ENCODE data around the gene RCSD1.
"Not testable (repeated sequence)": the region's sequence is repeated elsewhere in the genome, so short reads cannot be mapped to it uniquely, and the experiment has no call there.

The RCSD1 gene

DNA sequence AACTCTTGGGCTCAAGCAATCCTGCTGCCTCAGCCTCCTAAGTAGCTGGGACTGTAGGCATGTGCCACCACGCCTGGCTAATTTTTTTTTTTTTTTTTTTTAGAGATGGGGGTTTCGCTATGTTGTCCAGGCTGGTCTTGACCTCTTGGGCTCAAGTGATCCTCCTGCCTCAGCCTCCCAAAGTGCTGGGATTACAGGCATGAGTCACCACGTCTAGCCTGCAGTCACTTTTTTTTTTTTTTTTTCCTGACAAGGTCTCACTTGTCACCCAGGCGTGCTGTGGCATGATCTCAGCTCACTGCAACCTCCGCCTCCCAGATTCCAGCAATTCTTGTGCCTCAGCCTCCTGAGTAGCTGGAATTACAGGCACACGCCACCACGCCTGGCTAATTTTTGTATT is 111.1 kb downstream of the RCSD1 start:
- not testable (repeated sequence) for H3K27me3 ChIP-seq (ENCODE audit: low read depth, low read length); H3K27ac ChIP-seq (ENCODE audit: low read length); H3K9me3 ChIP-seq (ENCODE audit: control insufficient read depth in 1 of 2, low read length in 2 of 2); H3K4me3 ChIP-seq (ENCODE audit: low read depth in 1 of 2, low read length in 2 of 2); H3K36me3 ChIP-seq (ENCODE audit: control insufficient read depth in 1 of 2, insufficient read depth in 2 of 2, low read length in 2 of 2)
- peaks cover 4 to 19% of the 10 kb centered on the region in 2 donors for H3K4me1 ChIP-seq (ENCODE audit: control insufficient read depth in 1 of 2, insufficient read depth in 2 of 2, low read length in 2 of 2)

DNA sequence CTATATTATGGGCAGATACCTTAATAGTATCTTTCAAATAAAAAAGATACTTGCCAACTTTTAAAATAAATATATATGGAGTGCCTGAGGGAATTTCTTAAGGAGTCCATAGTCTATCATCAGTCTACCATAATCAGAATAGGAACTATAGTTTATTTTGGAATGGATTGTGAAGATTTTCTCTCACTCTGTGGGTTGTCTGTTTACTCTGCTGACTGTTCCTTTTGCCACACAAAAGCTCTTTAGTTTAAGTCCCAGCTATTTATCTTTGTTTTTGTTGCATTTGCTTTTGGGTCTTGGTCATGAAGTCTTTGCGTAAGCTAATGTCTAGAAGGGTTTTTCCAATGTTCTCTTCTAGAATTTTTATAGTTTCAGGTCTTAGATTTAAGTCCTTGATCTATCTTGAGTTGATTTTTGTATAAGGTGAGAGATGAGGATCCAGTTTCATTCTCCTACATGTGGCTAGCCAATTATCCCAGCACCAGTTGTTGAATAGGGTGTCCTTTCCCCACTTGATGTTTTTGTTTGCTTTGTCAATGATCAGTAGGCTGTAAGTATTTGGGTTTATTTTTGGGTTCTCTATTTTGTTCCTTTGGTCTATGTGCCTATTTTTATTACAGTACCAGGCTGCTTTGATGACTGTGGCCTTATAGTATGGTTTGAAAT is 112.5 kb downstream of the RCSD1 start:
- not testable (repeated sequence) for H3K27ac ChIP-seq (ENCODE audit: low read length); H3K36me3 ChIP-seq (ENCODE audit: control insufficient read depth in 1 of 2, insufficient read depth in 2 of 2, low read length in 2 of 2); H3K27me3 ChIP-seq (ENCODE audit: low read depth, low read length); H3K4me3 ChIP-seq (ENCODE audit: low read depth in 1 of 2, low read length in 2 of 2); H3K9me3 ChIP-seq (ENCODE audit: control insufficient read depth in 1 of 2, low read length in 2 of 2)
- H3K4me1 ChIP-seq (ENCODE audit: control insufficient read depth in 1 of 2, insufficient read depth in 2 of 2, low read length in 2 of 2): peaks cover 0 to 13% of the 10 kb centered on the region in 2 donors

DNA sequence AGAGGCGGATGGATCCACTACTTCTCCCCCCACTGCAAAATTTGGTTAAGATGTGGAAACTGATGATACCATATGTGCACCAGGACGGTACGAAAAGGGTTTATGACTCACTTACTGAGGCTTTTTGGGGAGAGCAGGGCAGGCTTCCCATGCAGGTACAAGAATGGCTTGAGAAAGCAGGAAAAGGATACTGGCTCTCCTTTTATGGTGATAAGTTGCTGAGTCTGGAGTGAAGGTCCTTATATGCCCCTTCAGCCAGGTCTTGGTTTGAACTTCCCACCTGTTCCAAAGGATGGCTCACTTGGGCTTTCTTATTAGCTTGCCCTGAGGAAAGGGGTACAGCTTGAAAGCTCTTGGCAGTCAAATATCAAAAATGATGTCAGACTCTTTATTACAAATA is 114.9 kb downstream of the RCSD1 start:
- Histone ChIP-seq H3K27ac (ENCODE audit: low read length) (no peak overlapping the region), H3K9me3 (ENCODE audit: control insufficient read depth in 1 of 2, low read length in 2 of 2) (no peaks in the 10 kb centered on the region), H3K36me3 (ENCODE audit: control insufficient read depth in 1 of 2, insufficient read depth in 2 of 2, low read length in 2 of 2) (no peaks in the 10 kb centered on the region), H3K4me1 (ENCODE audit: control insufficient read depth in 1 of 2, insufficient read depth in 2 of 2, low read length in 2 of 2) (peaks cover 8 to 19% of the 10 kb centered on the region in 2 donors), H3K27me3 (ENCODE audit: low read depth, low read length) (no peaks in the 10 kb centered on the region), H3K4me3 (ENCODE audit: low read depth in 1 of 2, low read length in 2 of 2) (no peak overlapping the region)

DNA sequence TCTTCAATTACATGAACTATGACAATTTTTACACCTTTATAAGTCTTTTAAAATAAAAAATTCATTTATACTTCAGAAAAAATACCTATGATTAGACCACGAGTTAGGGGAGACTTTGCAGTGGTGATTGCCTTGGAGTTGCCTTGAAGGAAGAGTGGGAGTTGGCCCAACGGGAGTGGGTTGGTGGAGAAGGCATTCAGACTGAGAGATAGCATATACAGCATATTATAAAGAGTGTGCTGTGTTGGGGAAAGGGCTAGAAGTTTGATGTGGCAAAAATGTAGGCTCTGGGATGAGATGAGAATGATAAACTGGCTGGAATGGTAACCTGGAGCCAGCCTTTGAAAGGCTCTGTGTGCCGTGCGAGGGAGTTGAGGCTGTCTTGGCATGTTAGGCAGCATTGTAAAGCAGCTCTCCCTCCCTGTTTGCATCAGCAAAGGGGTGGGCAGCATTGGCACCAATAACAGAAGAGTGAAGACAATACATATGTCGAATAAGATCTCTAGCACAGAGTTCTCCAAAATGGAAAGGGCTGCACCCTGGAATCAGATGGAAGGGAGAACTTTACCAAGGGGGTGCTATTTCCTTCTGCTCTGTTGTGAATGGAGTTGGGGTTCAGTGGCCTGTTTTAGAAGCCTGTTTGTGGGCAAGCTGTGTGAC is 116.1 kb downstream of the RCSD1 start:
- Histone ChIP-seq H3K9me3 (ENCODE audit: control insufficient read depth in 1 of 2, low read length in 2 of 2) (no peaks in the 10 kb centered on the region), H3K27me3 (ENCODE audit: low read depth, low read length) (no peaks in the 10 kb centered on the region), H3K4me3 (ENCODE audit: low read depth in 1 of 2, low read length in 2 of 2) (no peak overlapping the region), H3K4me1 (ENCODE audit: control insufficient read depth in 1 of 2, insufficient read depth in 2 of 2, low read length in 2 of 2) (peaks cover 8 to 16% of the 10 kb centered on the region in 2 donors), H3K27ac (ENCODE audit: low read length) (no peak overlapping the region), H3K36me3 (ENCODE audit: control insufficient read depth in 1 of 2, insufficient read depth in 2 of 2, low read length in 2 of 2) (no peaks in the 10 kb centered on the region)

DNA sequence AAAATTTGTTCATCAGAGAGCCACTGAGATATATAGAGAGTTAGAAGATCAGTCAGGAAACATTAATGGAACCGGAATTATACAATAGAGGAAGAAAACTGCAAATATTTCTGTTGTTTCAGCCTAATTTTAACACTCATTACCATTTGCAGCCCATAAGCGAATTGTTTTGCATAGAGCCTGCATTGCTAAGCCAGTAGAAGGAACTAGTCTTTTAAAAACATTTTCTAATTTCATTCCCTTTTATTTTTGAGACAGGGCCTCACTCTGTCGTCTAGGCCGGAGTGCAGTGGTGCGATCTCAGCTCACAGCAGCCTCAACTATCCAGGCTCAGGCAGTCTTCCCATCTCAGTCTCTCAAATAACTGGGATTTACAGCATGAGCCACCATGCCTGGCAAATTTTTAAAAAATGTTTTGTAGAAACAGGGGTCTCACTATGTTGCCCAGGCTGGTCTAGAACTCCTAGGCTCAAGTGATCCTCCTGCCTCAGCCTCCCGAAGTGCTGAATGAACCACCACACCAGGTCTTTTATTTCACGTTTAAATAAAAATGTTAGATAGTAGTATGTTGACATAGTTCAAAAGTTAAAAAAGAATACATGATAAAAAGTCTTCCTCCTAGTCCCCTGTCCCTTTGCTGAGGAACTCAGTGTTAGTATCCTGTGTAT is 117.1 kb downstream of the RCSD1 start:
- Histone ChIP-seq H3K27me3 (ENCODE audit: low read depth, low read length) (no peaks in the 10 kb centered on the region), H3K4me1 (ENCODE audit: control insufficient read depth in 1 of 2, insufficient read depth in 2 of 2, low read length in 2 of 2) (peaks cover 11 to 16% of the 10 kb centered on the region in 2 donors), H3K27ac (ENCODE audit: low read length) (no peak overlapping the region), H3K4me3 (ENCODE audit: low read depth in 1 of 2, low read length in 2 of 2) (no peak overlapping the region), H3K36me3 (ENCODE audit: control insufficient read depth in 1 of 2, insufficient read depth in 2 of 2, low read length in 2 of 2) (no peaks in the 10 kb centered on the region), H3K9me3 (ENCODE audit: control insufficient read depth in 1 of 2, low read length in 2 of 2) (no peaks in the 10 kb centered on the region)

DNA sequence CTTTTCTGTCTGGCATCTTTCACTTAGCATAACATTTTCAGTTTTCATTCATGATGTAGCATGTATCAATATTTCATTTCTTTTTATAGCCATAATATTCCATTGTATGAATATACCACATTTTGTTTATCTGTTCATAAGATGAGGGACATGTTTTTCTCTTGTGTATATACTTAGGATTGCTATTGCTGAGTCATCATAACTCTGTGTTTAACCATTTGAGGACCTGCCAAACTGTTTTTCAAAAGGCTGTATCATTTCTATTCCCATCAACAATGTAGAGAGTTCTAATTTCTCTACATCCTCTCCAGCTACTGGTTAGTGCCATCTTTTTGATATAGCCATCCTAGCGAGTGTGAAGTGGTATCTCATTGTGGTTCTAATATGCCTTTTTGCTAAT is 118.0 kb downstream of the RCSD1 start:
- H3K27me3 ChIP-seq (ENCODE audit: low read depth, low read length): no peaks in the 10 kb centered on the region
- H3K9me3 ChIP-seq (ENCODE audit: control insufficient read depth in 1 of 2, low read length in 2 of 2): no peaks in the 10 kb centered on the region
- no peak overlapping the region for H3K4me3 ChIP-seq (ENCODE audit: low read depth in 1 of 2, low read length in 2 of 2)
- no peak overlapping the region for H3K27ac ChIP-seq (ENCODE audit: low read length)
- peaks cover 15 to 24% of the 10 kb centered on the region in 2 donors for H3K4me1 ChIP-seq (ENCODE audit: control insufficient read depth in 1 of 2, insufficient read depth in 2 of 2, low read length in 2 of 2)
- H3K36me3 ChIP-seq (ENCODE audit: control insufficient read depth in 1 of 2, insufficient read depth in 2 of 2, low read length in 2 of 2): no peaks in the 10 kb centered on the region

DNA sequence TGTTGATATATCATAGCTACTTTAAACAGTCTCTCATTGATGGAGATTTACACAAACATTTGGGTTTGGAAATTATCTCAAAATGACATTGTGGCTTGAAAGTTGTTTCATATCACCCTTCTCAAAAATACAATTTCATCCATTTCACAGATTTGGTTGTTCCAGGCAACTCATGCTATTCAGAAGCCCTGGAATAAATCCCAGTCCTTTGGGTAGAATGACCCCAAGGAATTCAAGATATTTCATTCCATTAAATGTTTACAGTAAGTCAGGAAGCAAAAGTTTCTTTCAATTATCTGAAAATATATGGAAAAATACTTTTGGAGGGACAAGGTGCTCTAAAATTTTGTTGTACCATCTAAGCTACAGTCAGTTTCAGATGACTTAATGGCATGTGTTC is 118.9 kb downstream of the RCSD1 start:
- Histone ChIP-seq H3K27me3 (ENCODE audit: low read depth, low read length) (no peaks in the 10 kb centered on the region), H3K36me3 (ENCODE audit: control insufficient read depth in 1 of 2, insufficient read depth in 2 of 2, low read length in 2 of 2) (no peaks in the 10 kb centered on the region), H3K27ac (ENCODE audit: low read length) (no peak overlapping the region), H3K4me3 (ENCODE audit: low read depth in 1 of 2, low read length in 2 of 2) (no peak overlapping the region), H3K9me3 (ENCODE audit: control insufficient read depth in 1 of 2, low read length in 2 of 2) (no peaks in the 10 kb centered on the region), H3K4me1 (ENCODE audit: control insufficient read depth in 1 of 2, insufficient read depth in 2 of 2, low read length in 2 of 2) (peaks cover 15 to 24% of the 10 kb centered on the region in 2 donors)

DNA sequence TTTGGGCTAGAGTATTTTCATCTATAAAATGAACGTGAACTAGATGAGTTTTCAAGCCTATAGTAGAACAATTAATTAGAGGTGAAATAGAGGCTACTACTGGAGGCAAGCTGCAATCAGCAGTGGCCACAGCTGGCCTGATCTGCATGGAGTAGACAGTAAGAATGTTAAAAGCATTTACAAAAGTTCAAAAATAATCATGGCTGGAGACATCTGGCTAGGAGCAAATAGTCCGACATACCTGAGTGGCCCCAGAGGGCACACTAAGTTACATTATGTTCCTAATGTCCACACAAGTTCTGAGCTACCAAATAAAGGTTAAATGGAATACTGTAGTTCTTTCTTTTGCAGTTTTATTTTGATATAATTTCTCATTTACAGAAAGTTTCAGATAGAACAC is 119.7 kb downstream of the RCSD1 start:
- no peaks in the 10 kb centered on the region for H3K9me3 ChIP-seq (ENCODE audit: control insufficient read depth in 1 of 2, low read length in 2 of 2)
- no peaks in the 10 kb centered on the region for H3K36me3 ChIP-seq (ENCODE audit: control insufficient read depth in 1 of 2, insufficient read depth in 2 of 2, low read length in 2 of 2)
- H3K4me3 ChIP-seq (ENCODE audit: low read depth in 1 of 2, low read length in 2 of 2): no peak overlapping the region
- peaks cover 15 to 23% of the 10 kb centered on the region in 2 donors for H3K4me1 ChIP-seq (ENCODE audit: control insufficient read depth in 1 of 2, insufficient read depth in 2 of 2, low read length in 2 of 2)
- H3K27ac ChIP-seq (ENCODE audit: low read length): no peak overlapping the region
- no peaks in the 10 kb centered on the region for H3K27me3 ChIP-seq (ENCODE audit: low read depth, low read length)

DNA sequence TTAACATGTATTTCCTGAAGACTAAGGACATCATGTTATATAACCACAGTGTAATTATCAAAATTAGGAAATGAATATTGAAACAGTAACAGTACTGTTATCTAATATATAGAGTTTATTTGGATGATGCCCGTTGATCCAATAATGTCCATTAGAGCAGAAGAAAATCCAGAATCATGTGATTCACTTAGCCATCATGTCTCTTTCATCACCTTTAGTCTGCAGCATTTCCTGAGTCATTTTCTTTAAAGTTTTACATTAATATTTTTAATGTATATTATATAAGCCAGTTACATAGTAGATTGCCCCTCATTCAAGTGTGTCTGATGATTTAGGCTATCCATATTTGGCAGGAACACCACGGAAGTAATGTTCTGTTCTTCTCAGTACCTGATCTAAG is 120.6 kb downstream of the RCSD1 start:
- H3K4me3 ChIP-seq (ENCODE audit: low read depth in 1 of 2, low read length in 2 of 2): no peak overlapping the region
- no peaks in the 10 kb centered on the region for H3K36me3 ChIP-seq (ENCODE audit: control insufficient read depth in 1 of 2, insufficient read depth in 2 of 2, low read length in 2 of 2)
- no peaks in the 10 kb centered on the region for H3K9me3 ChIP-seq (ENCODE audit: control insufficient read depth in 1 of 2, low read length in 2 of 2)
- peaks cover 17 to 26% of the 10 kb centered on the region in 2 donors for H3K4me1 ChIP-seq (ENCODE audit: control insufficient read depth in 1 of 2, insufficient read depth in 2 of 2, low read length in 2 of 2)
- no peaks in the 10 kb centered on the region for H3K27me3 ChIP-seq (ENCODE audit: low read depth, low read length)
- no peak overlapping the region for H3K27ac ChIP-seq (ENCODE audit: low read length)

DNA sequence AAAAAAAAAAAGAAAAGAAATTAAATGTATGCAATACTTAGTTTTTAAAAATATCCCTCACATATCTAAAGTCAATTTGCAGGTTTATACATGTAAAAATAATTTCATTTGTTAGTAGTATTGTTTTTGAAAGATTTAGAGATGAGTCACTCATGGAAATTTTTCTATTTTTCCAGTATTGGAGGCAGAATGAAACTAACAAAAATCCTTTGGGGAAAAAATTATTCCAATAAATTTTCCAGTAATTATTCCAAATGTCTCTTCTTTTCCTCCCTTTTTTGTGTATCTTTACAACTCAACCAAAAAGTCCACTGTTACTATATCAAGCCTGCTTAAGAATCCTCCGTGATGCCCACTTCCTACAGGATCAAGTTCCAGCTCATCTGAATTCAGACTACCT is 121.6 kb downstream of the RCSD1 start:
- Histone ChIP-seq H3K36me3 (ENCODE audit: control insufficient read depth in 1 of 2, insufficient read depth in 2 of 2, low read length in 2 of 2) (no peaks in the 10 kb centered on the region), H3K27ac (ENCODE audit: low read length) (no peak overlapping the region), H3K27me3 (ENCODE audit: low read depth, low read length) (no peaks in the 10 kb centered on the region), H3K4me1 (ENCODE audit: control insufficient read depth in 1 of 2, insufficient read depth in 2 of 2, low read length in 2 of 2) (peaks cover 20 to 31% of the 10 kb centered on the region in 2 donors), H3K9me3 (ENCODE audit: control insufficient read depth in 1 of 2, low read length in 2 of 2) (no peaks in the 10 kb centered on the region), H3K4me3 (ENCODE audit: low read depth in 1 of 2, low read length in 2 of 2) (no peak overlapping the region)

DNA sequence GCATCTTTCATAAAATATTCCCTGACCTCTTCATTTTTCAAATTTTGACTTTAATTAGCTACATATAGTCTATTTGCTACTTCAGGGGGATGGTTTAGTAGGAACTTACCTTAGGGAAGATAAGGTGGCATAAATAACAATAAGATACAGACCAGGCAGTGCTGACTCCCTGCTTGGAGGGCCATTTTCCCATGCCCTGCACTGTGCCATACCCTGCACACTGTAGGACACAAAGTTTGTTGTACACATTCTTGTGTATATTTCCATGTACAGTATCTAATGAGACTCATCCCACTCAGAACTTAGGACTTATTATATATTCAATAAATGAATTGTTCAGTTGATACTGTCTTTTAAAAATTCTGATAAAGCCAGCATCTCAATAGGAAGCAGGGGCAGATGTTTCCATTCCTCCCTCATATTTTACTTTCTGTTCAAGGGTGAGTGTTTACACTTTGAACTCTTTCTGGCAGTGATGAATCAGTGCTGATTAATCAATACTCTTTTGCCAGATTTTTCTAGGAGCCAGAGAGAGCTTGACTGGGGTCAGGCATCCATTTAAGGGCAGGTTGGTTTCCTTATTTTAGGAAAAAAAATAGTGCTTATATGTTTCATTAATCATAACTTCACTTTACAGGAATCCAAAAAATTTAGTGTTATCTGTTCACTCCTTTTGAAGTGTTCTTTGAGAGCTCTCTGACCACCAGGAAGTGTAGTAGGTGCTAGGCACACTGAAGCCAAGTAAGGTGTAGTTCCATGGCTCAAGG is 122.4 kb downstream of the RCSD1 start:
- no peaks in the 10 kb centered on the region for H3K9me3 ChIP-seq (ENCODE audit: control insufficient read depth in 1 of 2, low read length in 2 of 2)
- H3K27me3 ChIP-seq (ENCODE audit: low read depth, low read length): no peaks in the 10 kb centered on the region
- H3K4me3 ChIP-seq (ENCODE audit: low read depth in 1 of 2, low read length in 2 of 2): no peak overlapping the region
- H3K36me3 ChIP-seq (ENCODE audit: control insufficient read depth in 1 of 2, insufficient read depth in 2 of 2, low read length in 2 of 2): no peaks in the 10 kb centered on the region
- H3K4me1 ChIP-seq (ENCODE audit: control insufficient read depth in 1 of 2, insufficient read depth in 2 of 2, low read length in 2 of 2): peaks cover 25 to 35% of the 10 kb centered on the region in 2 donors
- H3K27ac ChIP-seq (ENCODE audit: low read length): peak overlapping the region; percentile 26

Measured in muscle layer of duodenum (tissue), 2 donors.